HG02642 (cell line): ENCODE measurements around the gene SETD2.
A peak's percentile ranks its signal among the peaks of the same experiment; 100 is the strongest.
"Not testable (repeated sequence)": the region's sequence is repeated elsewhere in the genome, so short reads cannot be mapped to it uniquely, and the experiment has no call there.

ENCODE experiments used
- ATAC-seq: cut with Tn5 transposase; IDR thresholded peaks from one replicate; pipeline ENCODE4 v1.9.1; 2021; ENCODE audit warnings: mild to moderate bottlenecking; ENCODE audit not compliant: unreplicated experiment, poor library complexity

SETD2 gene

DNA sequence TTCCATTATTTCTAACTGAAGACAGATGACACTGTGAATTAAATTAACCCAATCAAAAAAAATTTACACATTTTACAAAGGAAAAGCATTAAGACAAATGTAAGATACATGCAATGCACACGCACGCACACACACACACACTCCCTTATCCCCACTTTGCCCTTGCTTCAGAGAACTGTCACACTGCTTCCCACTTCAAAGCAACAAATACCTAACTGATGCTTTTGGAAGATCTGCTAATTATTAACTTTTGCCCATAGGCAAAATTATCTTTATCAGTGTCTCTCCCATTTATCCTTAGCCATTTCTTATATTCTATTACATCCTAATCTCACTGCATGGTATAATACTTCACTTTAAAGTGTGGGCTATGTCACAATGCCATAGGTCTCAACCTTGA, 60.3 kb downstream of the SETD2 start:
- no peak for ATAC-seq

DNA sequence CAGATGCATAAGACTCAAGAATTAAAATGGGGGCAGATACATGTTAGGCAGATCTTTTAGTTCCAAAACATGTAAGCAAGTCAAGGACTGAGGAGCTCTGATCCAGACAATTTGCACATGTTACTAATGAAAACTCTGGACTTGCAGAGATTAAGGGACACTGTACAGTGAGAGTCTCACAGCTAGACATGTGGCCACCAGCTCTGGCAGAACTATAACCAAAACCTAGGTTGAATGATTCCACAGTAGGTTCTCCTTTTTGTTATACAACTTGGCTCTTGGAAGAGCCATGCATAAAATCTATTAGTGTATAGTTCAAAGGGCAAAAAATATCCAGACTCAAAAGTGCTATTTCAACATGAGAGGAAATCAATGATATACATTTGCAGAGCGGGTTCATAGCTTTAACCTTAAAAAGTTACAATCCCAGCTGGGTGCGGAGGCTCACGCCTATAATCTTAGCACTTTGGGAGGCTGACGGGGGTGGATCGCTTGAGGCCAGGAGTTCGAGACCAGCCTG, 61.8 kb downstream of the SETD2 start:
- no peak for ATAC-seq

DNA sequence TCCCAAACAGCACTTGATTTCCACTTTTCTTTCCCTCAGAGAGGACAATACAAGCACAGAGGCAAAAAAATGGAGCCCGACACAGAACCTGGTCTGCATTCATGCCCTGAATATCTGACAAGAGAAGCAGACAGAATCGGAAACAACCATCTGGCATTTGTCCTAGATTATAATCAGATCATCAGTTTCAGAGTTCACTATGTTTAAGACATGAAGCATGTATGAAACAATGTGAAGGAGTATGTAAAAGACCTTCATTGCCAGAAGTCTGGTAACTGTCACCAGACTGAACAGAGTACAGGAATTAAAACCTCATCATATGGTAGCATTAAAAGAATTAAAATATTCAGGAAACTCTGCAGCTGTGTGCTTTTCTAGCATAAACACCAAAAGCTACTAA, 65.0 kb downstream of the SETD2 start:
- ATAC-seq, result no peak

DNA sequence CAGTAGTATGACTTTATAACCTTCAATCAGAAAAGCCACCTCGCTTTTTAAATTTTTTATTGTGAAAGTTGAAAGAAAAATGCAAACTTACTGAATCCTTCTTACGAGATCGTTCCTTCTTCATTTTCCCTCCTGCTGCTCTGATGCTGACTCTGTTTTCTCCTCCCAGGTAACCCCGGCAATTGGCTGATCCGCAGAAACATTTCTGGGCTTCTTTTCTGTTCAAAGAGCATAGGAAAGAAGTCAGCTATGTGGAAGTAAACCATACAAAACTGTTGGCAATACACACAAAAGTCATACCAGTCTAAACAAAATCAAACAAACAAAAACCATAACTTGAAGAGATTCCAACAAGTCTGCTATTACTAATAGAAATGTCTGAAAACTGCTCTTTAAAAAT, 66.0 kb downstream of the SETD2 start:
- no peak for ATAC-seq

DNA sequence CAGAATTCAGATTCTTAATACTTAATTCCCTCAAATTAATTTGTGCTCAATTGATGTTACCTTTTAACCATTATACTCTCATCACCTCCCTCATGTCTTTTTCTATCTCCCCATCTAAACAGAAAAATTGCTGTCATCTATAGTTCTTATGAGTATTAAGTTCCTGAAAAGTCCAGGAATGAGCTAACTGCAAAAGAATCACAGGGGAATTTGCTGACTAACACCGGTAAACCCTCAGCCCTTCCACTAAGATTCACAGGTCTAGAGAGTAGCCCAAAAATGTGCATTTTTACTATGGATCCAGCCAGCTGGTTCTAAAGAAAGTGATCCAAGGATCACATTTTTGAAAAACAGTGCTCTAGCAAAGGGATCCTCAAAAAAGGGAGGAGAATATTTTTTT, 67.0 kb downstream of the SETD2 start:
- no peak for ATAC-seq

DNA sequence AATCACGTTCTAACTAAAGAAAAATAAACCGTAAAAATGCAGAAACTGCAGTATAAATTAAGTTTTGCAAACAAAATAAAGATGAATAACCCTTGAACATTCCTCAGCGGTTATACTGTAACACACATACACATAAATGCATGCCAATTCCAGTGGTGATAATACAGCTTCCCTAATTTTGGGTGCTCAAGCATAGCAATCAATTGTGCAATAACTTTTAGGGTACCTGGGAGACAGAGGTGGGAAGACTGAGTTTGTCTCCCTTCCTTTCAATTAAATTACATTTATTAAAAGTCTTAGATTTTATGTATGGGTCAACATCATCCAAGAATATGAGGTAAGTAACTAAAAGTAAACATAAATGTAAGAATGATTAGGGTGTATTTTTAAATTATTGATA, 71.8 kb downstream of the SETD2 start:
- ATAC-seq, result no peak

DNA sequence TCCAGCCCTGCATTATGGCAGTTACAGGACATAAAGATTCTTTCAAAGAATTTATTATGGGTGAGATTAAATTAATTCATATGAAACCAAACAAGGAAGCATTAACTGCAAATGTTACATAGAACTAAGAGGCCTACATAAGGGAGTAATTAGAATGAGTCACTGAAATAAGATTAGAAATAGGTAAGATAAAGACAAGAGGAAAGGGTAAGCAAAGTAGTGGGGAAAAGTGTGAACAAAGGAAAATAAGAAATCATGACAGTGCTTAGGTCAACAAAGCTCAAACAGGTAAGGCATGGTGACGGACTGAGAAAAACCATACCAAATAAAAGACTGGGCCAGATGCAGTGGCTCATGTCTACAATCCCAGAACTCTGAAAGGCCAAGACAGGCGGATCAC, 74.3 kb downstream of the SETD2 start:
- ATAC-seq, result no peak

DNA sequence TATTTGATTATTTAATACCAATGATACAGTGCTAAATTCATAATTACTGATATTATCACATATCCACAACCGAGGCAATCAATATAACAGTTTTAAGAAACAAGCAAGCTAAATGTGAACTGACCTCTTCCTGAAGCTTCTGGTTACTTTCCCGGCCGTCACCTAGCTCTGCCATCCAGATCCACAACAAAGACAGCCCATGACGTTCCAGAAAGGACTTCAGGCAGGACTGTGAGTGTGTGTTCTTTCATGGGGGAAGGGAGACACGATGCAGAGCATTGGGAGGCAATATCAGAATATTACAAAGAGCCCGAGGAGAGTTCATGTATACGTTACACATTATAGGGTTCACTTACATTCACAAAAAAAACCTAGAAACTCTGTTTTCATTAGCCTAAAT, 77.8 kb downstream of the SETD2 start:
- ATAC-seq, result no peak

DNA sequence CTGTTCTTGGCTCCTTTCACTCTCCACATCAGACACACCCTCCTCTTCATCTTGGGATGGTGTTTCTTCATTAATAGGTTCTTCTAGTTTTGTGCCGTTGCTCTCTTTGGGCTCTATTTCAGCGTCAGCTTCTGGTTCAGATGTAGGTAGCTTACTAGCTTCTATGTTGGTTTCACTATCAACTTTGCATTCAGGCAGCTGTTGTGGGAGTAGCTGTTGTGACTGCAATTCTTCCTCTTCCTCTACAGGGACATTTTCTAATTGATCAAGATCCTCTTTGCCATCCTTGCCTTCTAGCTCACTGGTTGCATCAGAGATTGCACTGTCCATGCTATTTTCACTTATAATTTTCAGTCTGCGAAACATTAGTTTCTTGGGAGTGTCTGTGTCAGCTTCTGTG, 80.1 kb downstream of the SETD2 start:
- peak; percentile 48 for ATAC-seq

DNA sequence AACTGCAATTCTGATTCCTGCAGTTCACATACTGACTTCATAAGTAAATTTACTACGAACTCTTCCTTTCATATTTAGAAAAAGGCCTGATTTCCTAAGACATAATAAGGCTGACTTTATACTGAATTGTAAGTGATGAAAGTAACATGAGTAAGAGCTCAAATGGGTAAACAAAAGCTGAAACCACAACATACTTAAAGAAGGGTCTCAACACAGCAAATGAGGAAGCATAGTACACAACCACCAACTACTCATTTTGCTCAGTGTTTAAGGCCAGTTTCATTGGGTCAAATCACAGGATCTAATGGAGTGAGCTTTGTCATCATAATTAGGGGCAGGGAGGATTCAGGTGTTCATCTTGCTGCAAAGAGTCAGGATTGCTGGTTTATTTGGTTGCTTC, 81.4 kb downstream of the SETD2 start:
- no peak for ATAC-seq

DNA sequence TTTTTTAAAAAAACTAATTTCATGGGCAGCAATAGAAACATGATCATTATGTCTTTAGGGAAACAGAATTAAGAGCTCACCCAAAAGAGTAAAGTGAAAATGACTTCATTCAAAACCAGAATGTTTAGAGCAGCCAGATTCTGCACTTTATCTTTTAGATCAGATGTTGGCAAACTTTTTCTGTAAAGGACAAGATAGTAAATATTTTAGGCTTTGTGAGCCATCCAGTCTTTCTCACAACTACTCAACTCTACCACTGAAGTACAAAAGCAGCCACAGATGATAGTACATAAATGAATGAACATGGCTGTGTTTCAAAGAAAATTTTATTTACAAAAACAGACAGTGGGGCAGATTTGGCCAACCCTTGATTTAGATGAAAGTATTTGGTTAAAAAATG, 84.5 kb downstream of the SETD2 start:
- no peak for ATAC-seq

DNA sequence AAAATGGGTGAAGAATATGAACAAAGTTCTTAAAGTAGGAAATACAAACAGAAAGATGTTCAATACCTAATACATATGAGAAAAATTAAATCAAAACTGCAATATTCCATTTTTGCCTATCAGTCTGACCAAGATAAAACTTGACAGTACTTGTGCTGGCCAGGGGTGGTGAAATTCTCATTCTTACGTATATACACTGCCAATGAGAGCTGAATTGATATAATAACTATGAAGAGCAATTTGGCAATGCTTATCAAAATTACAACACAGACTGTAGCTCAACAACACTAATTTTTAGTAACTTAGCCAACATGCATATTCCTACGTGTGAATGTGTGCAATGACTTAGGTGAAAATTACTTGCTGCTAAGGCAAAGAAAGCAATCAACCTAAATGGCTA, 90.2 kb downstream of the SETD2 start:
- no peak for ATAC-seq

DNA sequence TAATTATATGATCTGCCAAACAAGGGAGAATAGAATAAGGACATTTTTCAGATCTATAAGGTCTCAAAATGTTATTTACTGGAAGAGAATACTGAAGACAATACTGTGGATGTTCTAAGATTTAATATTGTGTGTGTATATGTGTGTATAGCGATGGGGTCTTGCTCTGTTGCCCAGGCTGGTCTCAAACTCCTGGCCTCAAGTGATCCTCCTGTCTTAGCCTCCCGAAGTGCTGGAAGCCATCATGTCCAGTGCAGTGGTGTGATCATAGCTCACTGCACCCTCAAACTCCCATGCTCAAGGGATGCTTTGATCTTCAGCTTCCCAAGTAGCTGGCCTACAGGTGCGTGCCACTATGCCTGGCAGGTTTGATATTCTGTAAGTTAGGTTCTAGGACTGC, 93.1 kb downstream of the SETD2 start:
- no peak for ATAC-seq

DNA sequence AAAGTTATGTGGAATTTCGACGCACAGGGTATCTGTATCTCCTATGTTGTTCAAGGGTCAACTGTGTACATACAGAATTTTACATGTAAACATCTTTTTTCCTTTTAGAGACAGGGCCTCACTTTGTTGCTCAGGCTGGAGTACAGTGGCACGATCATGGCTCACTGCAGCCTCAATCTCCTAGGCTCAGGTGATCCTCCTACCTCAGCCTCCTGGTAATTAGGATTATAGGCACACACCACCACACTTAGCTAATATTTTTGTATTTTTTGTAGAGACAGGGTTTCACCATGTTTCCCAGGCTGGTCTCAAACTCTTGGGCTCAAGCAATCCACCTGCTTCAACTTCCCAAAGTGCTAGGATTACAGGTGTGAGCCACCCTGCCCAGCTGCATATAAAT, 97.7 kb downstream of the SETD2 start:
- not testable (repeated sequence) for ATAC-seq

DNA sequence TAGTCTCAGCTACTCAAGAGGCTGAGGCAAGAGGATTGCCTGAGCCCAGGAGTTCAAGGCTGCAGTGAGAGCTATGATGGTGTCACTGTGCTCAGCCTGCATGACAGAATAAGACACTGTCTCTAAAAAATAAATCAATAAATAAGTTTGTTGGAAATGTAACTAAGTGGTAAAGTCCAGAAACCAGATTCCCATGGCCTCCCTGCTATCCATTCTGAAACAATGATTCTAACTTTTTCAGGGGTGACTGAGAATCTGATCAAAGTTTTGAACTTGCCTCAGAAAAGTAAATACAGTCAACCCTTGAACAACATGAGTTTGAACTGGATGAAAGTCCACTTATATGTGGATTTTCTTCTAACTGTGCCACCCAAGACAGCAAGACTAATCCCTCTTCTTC, 98.2 kb downstream of the SETD2 start:
- ATAC-seq, result no peak

DNA sequence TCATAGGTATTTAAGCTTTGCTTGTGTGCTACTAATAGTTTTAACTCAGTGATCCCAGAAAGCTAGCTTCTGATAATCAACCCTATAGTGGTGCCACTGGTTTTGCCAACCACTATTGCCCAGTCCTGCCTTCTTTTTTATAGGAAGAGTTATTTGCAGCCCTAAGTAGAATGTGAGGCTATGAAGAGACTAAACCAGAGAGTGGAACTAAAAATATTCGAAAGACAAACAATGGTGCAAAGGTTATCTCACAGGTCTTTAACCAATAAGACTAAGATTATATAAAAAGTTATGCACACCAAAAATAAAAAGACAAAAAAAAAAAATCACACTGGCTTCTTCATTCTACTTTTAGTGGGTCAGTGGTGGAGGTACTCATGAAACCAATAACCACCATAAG, 98.9 kb downstream of the SETD2 start:
- ATAC-seq, result no peak

DNA sequence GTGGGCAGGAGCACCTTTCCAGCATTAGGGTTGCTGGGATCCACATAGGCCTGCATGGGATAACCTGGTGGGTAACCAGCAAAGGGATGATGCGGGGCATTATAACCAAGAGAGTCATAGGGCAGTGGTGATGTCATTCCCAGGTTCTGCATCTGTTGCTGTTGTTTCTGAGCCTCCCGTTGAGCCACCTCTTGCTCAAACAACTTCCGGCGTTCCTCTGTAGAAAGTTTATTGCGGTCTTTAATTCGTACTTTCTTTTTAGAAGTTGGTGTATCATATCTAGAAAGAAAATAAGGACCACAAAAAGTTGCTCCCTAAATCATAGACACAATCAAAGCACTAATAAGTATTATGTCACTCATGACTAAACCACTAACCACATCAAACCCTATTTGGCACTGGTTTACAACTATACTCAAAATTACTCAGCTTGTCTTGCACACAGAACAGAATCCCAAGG, 106.7 kb downstream of the SETD2 start:
- ATAC-seq, result no peak

DNA sequence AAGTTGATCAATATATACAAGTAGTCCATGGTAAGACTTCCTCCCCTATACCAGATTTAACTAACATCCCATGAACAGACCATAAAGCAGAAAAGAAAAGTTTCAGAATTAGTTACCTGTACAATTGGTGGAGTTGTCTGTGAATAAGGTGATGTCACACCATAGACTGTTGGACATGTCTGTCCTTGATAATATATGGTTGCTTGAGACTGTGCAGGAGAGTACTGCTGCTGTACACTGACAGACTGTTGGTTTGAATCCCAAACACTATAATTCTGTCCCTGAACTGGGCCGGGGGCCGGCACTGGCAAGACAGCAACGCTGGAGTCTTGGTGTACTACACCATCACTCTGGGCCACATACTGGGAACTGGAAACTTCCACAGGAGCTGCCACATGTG, 107.2 kb downstream of the SETD2 start:
- no peak for ATAC-seq

DNA sequence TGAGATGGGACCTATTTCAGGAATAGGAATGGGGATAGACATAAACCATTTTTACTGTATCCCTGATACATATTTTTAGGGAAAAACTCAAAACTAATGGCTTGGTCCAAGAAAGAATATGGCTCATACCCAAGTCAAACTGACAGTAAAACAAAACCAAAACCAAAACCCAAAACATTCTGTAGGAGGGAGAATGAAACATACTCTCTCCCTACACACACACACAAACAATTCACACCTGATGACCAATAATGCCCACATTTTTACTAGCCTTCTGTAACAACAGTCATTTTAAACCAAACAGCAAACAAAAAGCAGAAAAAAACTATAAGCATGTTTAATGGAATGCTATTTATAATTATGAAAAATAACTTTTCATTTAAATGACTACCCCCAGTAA, 109.5 kb downstream of the SETD2 start:
- ATAC-seq, result no peak

DNA sequence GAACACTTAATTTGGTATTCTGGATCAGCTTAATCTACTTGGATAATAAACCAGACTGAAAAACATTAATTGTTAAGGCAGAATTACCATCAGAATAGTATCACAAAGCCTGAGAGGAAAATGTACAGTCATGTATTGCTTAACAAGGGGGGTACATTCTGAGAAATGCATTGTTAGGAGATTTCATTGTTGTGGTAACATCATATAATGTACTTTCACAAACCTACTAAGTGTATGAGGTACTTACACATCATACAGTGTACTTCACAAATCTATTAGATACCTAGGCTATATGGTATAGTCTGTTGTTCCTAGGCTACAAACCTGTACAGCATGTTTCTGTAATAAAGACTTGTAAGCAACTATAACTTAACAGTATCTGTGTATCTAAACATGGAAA, 116.2 kb downstream of the SETD2 start:
- no peak for ATAC-seq

DNA sequence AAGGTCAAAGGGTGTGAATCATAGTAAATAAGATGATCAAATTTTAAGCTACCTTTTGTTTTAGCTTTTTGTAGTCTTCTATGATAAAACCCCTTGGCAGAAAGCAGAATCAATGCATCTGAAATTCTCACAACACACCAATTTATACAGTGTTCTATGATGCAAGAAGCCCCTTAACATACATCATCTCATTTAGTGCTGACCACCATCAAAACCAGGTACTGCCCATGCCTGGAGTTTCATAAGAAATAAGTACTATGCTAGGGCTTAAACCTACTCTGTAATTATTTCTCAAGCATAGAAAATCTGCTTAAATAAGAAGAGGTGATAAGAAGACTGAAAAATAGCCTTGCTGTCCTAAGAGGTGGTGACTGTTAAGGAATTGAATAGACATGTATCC, 116.8 kb downstream of the SETD2 start:
- ATAC-seq, result no peak

DNA sequence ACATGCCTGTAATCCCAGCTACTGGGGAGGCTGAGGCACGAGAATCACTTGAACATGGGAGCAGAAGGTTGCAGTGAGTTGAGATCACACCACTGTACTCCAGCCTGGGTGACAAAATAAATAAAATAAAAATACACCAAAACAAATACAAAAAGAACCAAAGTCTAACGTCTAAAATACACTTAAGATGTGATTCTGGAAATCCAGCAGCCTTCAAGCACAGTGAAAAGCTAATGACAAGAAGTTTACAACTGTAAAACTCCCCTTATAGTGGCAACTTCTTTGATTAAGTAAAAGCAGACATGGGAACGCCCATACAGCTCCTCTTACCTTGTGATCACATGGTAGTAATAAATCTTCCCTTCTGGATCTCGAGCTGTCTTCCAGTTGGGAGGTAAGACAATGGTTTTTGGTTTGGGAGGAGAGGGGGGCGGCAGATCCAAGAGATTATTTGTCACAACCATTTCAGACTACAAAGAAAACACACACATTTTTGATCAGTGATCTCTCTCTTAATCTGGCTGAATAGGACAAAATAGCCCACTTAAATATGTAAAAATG, 121.6 kb downstream of the SETD2 start:
- ATAC-seq, result no peak

DNA sequence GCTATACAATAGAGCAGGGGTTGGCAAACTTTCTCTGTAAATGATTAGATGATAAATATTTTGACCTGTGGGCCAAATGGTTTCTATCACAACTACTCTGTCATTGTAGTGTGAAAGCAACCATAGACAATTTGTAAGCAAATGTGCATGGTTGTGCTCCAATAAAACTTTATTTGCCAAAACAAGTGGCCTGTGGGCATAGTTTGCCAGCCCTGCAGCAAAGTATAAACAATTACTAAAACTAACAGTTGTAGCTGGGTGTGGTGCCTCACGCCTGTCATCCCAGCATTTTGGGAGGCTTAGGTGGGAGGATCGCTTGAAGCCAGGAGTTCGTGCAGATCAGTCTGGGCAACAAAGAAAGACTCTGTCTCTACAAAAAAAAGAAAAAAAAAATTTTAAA, 122.8 kb downstream of the SETD2 start:
- no peak for ATAC-seq
